HEK293 (cell line): ENCODE results near the gene LAMB2.
A peak's percentile ranks its signal among the peaks of the same experiment; 100 is the strongest.

Source experiments
- CTCF ChIA-PET: fragments of 350-600 bp; formaldehyde crosslinking; extraction: SDS; loops from one replicate; lab custom pipeline; 2021; ENCODE audit warnings: antibody characterized with exemption; lab: Yijun Ruan, JAX
- POLR2A ChIA-PET: fragments of 300-600 bp; formaldehyde crosslinking; extraction: SDS; loops from one replicate; lab custom pipeline; 2020; ENCODE audit warnings: antibody characterized with exemption, inconsistent platforms; lab: Yijun Ruan, JAX
- H3K27ac ChIP-seq: fragments of 200-500 bp; sonication (Bioruptor generic); 2 replicates; pipeline ENCODE4 v1.5.1; 2014; ENCODE audit warnings: low read depth, low read length, control low read depth, inconsistent platforms; ENCODE audit errors: extremely low read depth
- H3K36me3 ChIP-seq, 2 experiments: fragments of 200-500 bp in 1 of 2; sonication (Bioruptor generic) in 1 of 2; 1 replicate in 1 of 2; 2 replicates in 1 of 2; pipeline ENCODE4 v1.5.1; 2014 to 2017; ENCODE audit warnings: inconsistent platforms in 2 of 2, low read length in 2 of 2; ENCODE audit not compliant: control insufficient read depth in 2 of 2, insufficient read depth in 1 of 2
- H3K4me1 ChIP-seq: fragments of 200-500 bp; sonication (Bioruptor generic); 2 replicates; pipeline ENCODE4 v1.5.1; 2014; ENCODE audit warnings: mild to moderate bottlenecking, low read length, inconsistent platforms; ENCODE audit not compliant: control insufficient read depth, insufficient read depth
- H3K4me3 ChIP-seq: 2 replicates; pipeline ENCODE4 v1.5.1; 2011; ENCODE audit warnings: low read depth, mild to moderate bottlenecking, control low read depth, low read length, moderate library complexity
- H3K9me3 ChIP-seq: fragments of 200-500 bp; sonication (Bioruptor generic); 2 replicates; pipeline ENCODE4 v1.5.1; 2014; ENCODE audit warnings: low read depth, low read length, inconsistent platforms; ENCODE audit not compliant: control insufficient read depth, insufficient read depth
- IKZF3 ChIP-seq: fragments of 450-650 bp; IDR thresholded peaks from 2 replicates; pipeline ENCODE4 v1.5.0; 2018; ENCODE audit warnings: missing biosample characterization, mild to moderate bottlenecking, missing genetic modification characterization, moderate library complexity
- SP2 ChIP-seq: fragments of 450-650 bp; formaldehyde crosslinking; IDR thresholded peaks from 2 replicates; pipeline ENCODE4 v1.5.1; 2016; ENCODE audit warnings: missing biosample characterization, missing genetic modification characterization
- SP7 ChIP-seq: fragments of 450-650 bp; formaldehyde crosslinking; IDR thresholded peaks from 2 replicates; pipeline ENCODE4 v1.5.1; 2016; ENCODE audit warnings: missing biosample characterization, missing genetic modification characterization
- ZBTB20 ChIP-seq: fragments of 450-650 bp; formaldehyde crosslinking; IDR thresholded peaks from 2 replicates; pipeline ENCODE4 v1.5.1; 2016; ENCODE audit warnings: missing biosample characterization, missing genetic modification characterization
- ZBTB8A ChIP-seq: fragments of 450-650 bp; formaldehyde crosslinking; IDR thresholded peaks from 2 replicates; pipeline ENCODE4 v1.5.1; 2016; ENCODE audit warnings: missing biosample characterization, missing genetic modification characterization
- ZNF223 ChIP-seq: fragments of 450-650 bp; formaldehyde crosslinking; IDR thresholded peaks from 2 replicates; pipeline ENCODE4 v1.5.1; 2016; ENCODE audit warnings: missing biosample characterization, missing genetic modification characterization
- ZNF239 ChIP-seq: fragments of 450-650 bp; formaldehyde crosslinking; IDR thresholded peaks from 2 replicates; pipeline ENCODE4 v1.5.1; 2016; ENCODE audit warnings: missing biosample characterization, missing genetic modification characterization
- ZNF341 ChIP-seq: fragments of 450-650 bp; formaldehyde crosslinking; IDR thresholded peaks from 2 replicates; pipeline ENCODE4; 2016; ENCODE audit warnings: low read depth, missing biosample characterization, missing genetic modification characterization
- ZNF449 ChIP-seq: fragments of 450-650 bp; formaldehyde crosslinking; IDR thresholded peaks from 2 replicates; pipeline ENCODE4 v1.5.1; 2017; ENCODE audit warnings: missing biosample characterization, mild to moderate bottlenecking, missing genetic modification characterization, moderate library complexity
- ZNF488 ChIP-seq: fragments of 450-650 bp; formaldehyde crosslinking; IDR thresholded peaks from 2 replicates; pipeline ENCODE4 v1.5.1; 2016; ENCODE audit warnings: missing biosample characterization, missing genetic modification characterization
- ZNF510 ChIP-seq: fragments of 450-650 bp; formaldehyde crosslinking; IDR thresholded peaks from 2 replicates; pipeline ENCODE4 v1.5.1; 2018; ENCODE audit warnings: mild to moderate bottlenecking, missing genetic modification characterization, missing biosample characterization; ENCODE audit not compliant: insufficient replicate concordance
- ZNF561 ChIP-seq: fragments of 450-650 bp; IDR thresholded peaks from 2 replicates; pipeline ENCODE4 v1.5.1; 2018; ENCODE audit warnings: missing biosample characterization, missing genetic modification characterization, borderline replicate concordance
- ZNF600 ChIP-seq: fragments of 450-650 bp; formaldehyde crosslinking; IDR thresholded peaks from 2 replicates; pipeline ENCODE4 v1.5.1; 2016; ENCODE audit warnings: missing biosample characterization, missing genetic modification characterization
- ZNF626 ChIP-seq: fragments of 450-650 bp; sonication (Bioruptor Pico); formaldehyde crosslinking; IDR thresholded peaks from 2 replicates; pipeline ENCODE4 v1.5.1; 2018; ENCODE audit warnings: missing biosample characterization, missing genetic modification characterization, inconsistent platforms
- ZNF639 ChIP-seq: fragments of 450-650 bp; formaldehyde crosslinking; IDR thresholded peaks from 2 replicates; pipeline ENCODE4 v1.5.1; 2016; ENCODE audit warnings: missing biosample characterization, missing genetic modification characterization
- ZSCAN30 ChIP-seq: fragments of 450-650 bp; IDR thresholded peaks from 2 replicates; pipeline ENCODE4 v1.5.1; 2018; ENCODE audit warnings: missing biosample characterization, mild to moderate bottlenecking, missing genetic modification characterization, moderate library complexity
- TF ChIP-seq, protein P1 (sequence below): fragments of 450-650 bp; formaldehyde crosslinking; IDR thresholded peaks from 2 replicates; pipeline ENCODE4 v1.5.1; 2016; ENCODE audit warnings: missing biosample characterization, missing genetic modification characterization

The LAMB2 gene

DNA sequence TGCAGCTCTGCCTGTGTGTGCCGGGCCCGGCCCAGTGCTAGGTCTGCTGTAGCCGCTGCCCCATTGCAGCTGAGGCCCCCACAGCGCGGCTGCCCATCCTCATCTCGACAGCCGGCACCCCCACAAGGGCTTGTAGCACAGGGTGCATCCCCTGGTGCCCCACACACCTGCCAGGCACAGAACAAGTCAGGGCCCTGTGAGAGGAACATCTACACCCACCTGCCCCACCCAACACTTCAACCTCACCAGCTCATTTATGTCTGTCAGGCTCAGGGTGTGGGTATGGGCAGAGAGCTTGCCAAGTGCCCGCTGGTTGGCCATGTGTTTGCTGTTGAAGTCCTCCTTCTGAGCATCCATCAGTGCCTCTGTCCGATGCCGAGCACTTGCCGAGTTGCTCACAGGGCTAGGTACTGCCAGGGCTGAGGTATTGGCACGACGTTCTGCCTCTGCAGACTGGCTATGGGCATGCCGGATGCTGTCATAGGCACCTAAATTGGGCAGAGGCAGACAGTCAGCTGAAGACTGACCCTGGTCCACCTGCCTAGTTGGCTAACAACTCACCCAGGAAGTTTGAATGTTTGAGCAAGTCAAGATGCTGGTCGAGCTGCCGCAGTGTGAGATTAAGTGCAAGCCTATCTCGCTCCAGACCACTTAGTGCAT, 9.8 kb downstream of the LAMB2 start:
- Histone ChIP-seq H3K4me1 (peaks cover 6% of the 10 kb centered on the region; the same call in 1 of the 2 replicates), H3K27ac (no peak overlapping the region), H3K36me3 (peaks cover 7 to 67% of the 10 kb centered on the region in 2 experiments; a peak in 2 of 3 replicates), H3K9me3 (no peaks in the 10 kb centered on the region), H3K4me3 (no peak overlapping the region)
- POLR2A ChIA-PET = no interaction called here
- CTCF ChIA-PET = no interaction called here
- TF ChIP-seq ZNF600 (tag by site-specific recombination) (peak; percentile 43), ZNF639 (tag by site-specific recombination) (no peak), ZNF510 (no peak), ZBTB20 (tag by site-specific recombination) (no peak)

- ChIA-PET POLR2A (no interaction called here), CTCF (no interaction called here)
- Histone ChIP-seq H3K36me3 (peaks cover 9 to 72% of the 10 kb centered on the region in 2 experiments; a peak in 2 of 3 replicates), H3K27ac (no peak overlapping the region), H3K9me3 (no peaks in the 10 kb centered on the region), H3K4me1 (peaks cover 6% of the 10 kb centered on the region; the same call in 1 of the 2 replicates), H3K4me3 (no peak overlapping the region)
- TF ChIP-seq ZBTB8A (no peak), IKZF3 (tag by site-specific recombination) (no peak), ZNF449 (tag by site-specific recombination) (no peak), ZNF626 (tag by site-specific recombination) (no peak), ZNF488 (tag by site-specific recombination) (no peak), SP7 (no peak), ZNF561 (no peak), ZNF239 (tag by site-specific recombination) (no peak), SP2 (tag by site-specific recombination) (no peak), ZNF223 (tag by site-specific recombination) (no peak), ZNF341 (no peak), ZSCAN30 (tag by site-specific recombination) (no peak)
- TF ChIP-seq, protein P1, sequence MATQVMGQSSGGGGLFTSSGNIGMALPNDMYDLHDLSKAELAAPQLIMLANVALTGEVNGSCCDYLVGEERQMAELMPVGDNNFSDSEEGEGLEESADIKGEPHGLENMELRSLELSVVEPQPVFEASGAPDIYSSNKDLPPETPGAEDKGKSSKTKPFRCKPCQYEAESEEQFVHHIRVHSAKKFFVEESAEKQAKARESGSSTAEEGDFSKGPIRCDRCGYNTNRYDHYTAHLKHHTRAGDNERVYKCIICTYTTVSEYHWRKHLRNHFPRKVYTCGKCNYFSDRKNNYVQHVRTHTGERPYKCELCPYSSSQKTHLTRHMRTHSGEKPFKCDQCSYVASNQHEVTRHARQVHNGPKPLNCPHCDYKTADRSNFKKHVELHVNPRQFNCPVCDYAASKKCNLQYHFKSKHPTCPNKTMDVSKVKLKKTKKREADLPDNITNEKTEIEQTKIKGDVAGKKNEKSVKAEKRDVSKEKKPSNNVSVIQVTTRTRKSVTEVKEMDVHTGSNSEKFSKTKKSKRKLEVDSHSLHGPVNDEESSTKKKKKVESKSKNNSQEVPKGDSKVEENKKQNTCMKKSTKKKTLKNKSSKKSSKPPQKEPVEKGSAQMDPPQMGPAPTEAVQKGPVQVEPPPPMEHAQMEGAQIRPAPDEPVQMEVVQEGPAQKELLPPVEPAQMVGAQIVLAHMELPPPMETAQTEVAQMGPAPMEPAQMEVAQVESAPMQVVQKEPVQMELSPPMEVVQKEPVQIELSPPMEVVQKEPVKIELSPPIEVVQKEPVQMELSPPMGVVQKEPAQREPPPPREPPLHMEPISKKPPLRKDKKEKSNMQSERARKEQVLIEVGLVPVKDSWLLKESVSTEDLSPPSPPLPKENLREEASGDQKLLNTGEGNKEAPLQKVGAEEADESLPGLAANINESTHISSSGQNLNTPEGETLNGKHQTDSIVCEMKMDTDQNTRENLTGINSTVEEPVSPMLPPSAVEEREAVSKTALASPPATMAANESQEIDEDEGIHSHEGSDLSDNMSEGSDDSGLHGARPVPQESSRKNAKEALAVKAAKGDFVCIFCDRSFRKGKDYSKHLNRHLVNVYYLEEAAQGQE (tag by site-specific recombination) = no peak
Measured at GRCh38 chr3:49122451-49122850, 10.4 kb downstream of the LAMB2 start.
